ENCODE data around the gene RBP3. TPM values are rescaled to one million over a fixed set of nuclear protein-coding genes. Genes with fewer than 3 reads are reported as not detected.

RBP3 gene
- total RNA-seq, 2 experiments from 2014 or later = not detected

- no peaks in the 10 kb centered on the region for H3K9me3 Mint-ChIP-seq
- DNase-seq = no peak
- no peaks in the 10 kb centered on the region for H3K4me1 Mint-ChIP-seq (ENCODE audit: low read depth)
- TF ChIP-seq CTCF (IDR thresholded peaks at IDR 0.05) = no peak
- CTCF ChIA-PET = interaction anchor here (1.6 to 2.1 kb wide), 2 partner anchors 8 to 324 kb away, joined by 5 to 6 read pairs; no protein-coding TSS in a partner anchor
- POLR2A ChIA-PET = no interaction called here
- no peak overlapping the region for H3K4me3 Mint-ChIP-seq
- no peaks in the 10 kb centered on the region for H3K27me3 Mint-ChIP-seq
- no peak overlapping the region for H3K27ac Mint-ChIP-seq
- intact Hi-C loops (cut with micrococcal nuclease) = no loop called here
- ATAC-seq = no peak
- no peaks in the 10 kb centered on the region for H3K36me3 Mint-ChIP-seq (ENCODE audit: low read depth)
Observed at GRCh38 chr10:47348661-47349470, 703 bp downstream of the RBP3 start.

- H3K4me3 Mint-ChIP-seq = no peak overlapping the region
- POLR2A ChIA-PET = no interaction called here
- no peak for TF ChIP-seq CTCF (IDR thresholded peaks at IDR 0.05)
- DNase-seq = no peak
- intact Hi-C loops (cut with micrococcal nuclease) = no loop called here
- no peaks in the 10 kb centered on the region for H3K4me1 Mint-ChIP-seq (ENCODE audit: low read depth)
- H3K36me3 Mint-ChIP-seq (ENCODE audit: low read depth) = no peaks in the 10 kb centered on the region
- CTCF ChIA-PET = interaction anchor here (1.6 kb wide), 1 partner anchor 9 kb away, joined by 5 read pairs; no protein-coding TSS in a partner anchor
- H3K9me3 Mint-ChIP-seq = no peaks in the 10 kb centered on the region
- H3K27ac Mint-ChIP-seq = no peak overlapping the region
- ATAC-seq = no peak
- H3K27me3 Mint-ChIP-seq = no peaks in the 10 kb centered on the region
Observed at GRCh38 chr10:47349516-47349915, 1.4 kb downstream of the RBP3 start.

GRCh38 chr10:47349941-47350371 lies 1.8 kb downstream of the RBP3 start:
- H3K27ac Mint-ChIP-seq = no peak overlapping the region
- H3K27me3 Mint-ChIP-seq = no peaks in the 10 kb centered on the region
- DNase-seq (no peak), ATAC-seq (no peak)
- CTCF ChIA-PET = interaction anchor here (1.6 kb wide), 1 partner anchor 9 kb away, joined by 5 read pairs; no protein-coding TSS in a partner anchor
- no peak for TF ChIP-seq CTCF (IDR thresholded peaks at IDR 0.05)
- POLR2A ChIA-PET = no interaction called here
- H3K36me3 Mint-ChIP-seq (ENCODE audit: low read depth) = no peaks in the 10 kb centered on the region
- H3K9me3 Mint-ChIP-seq = no peaks in the 10 kb centered on the region
- H3K4me1 Mint-ChIP-seq (ENCODE audit: low read depth) = no peaks in the 10 kb centered on the region
- intact Hi-C loops (cut with micrococcal nuclease) = loop anchor here (2.0 kb wide), 1 partner anchor 41 kb away; no protein-coding TSS in a partner anchor
- no peak overlapping the region for H3K4me3 Mint-ChIP-seq

- ChIA-PET CTCF (interaction anchor here (1.6 kb wide), 1 partner anchor 10 kb away, joined by 5 read pairs; no protein-coding TSS in a partner anchor), POLR2A (no interaction called here)
- intact Hi-C loops (cut with micrococcal nuclease) = loop anchor here (2.0 kb wide), 1 partner anchor 40 kb away; no protein-coding TSS in a partner anchor
- no peak overlapping the region for H3K27ac Mint-ChIP-seq
- no peaks in the 10 kb centered on the region for H3K36me3 Mint-ChIP-seq (ENCODE audit: low read depth)
- no peak overlapping the region for H3K4me3 Mint-ChIP-seq
- ATAC-seq (no peak), DNase-seq (no peak)
- no peaks in the 10 kb centered on the region for H3K27me3 Mint-ChIP-seq
- TF ChIP-seq CTCF (IDR thresholded peaks at IDR 0.05) = no peak
- no peaks in the 10 kb centered on the region for H3K4me1 Mint-ChIP-seq (ENCODE audit: low read depth)
- no peaks in the 10 kb centered on the region for H3K9me3 Mint-ChIP-seq
Observed at GRCh38 chr10:47350671-47351640, 2.8 kb downstream of the RBP3 start.

All from activated CD8-positive, alpha-beta T cell treated with anti-CD3 and anti-CD28 coated beads for 36 hours (primary cell).